Activated CD4-positive, CD25-positive, alpha-beta regulatory T cell treated with anti-CD3 and anti-CD28 coated beads, Interleukin-2, amount 50 U/mL, for 24 hours (primary cell): ENCODE measurements around the gene THADA.

Experiments
- ATAC-seq, 2 donors: fragments of 150-1000 bp; cut with Tn5 transposase; one replicate each; pipeline ENCODE4 v1.10.0; 2021; ENCODE audit warnings: mild to moderate bottlenecking in 1 of 2, moderate library complexity in 1 of 2

The THADA gene

DNA sequence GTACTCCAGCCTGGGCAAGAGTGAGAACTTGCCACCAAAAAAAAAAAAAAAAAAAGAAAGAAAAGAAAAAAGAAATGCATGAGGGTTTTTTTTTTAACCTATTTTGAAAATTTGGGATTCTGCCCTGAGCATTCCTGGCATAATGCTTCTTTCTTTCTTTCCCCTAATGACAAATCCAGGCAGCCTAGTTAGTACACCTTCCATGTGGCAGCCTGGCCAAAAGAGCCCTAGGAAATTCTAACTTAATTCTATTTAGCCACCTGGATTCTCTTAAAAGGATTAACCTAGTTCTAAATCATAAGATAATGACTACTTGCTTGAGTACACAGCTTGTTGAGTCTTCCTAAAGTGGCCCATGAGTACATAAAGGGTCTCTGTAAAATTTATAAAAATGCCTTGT, 160.1 kb downstream of the THADA start:
- ATAC-seq: no peak

DNA sequence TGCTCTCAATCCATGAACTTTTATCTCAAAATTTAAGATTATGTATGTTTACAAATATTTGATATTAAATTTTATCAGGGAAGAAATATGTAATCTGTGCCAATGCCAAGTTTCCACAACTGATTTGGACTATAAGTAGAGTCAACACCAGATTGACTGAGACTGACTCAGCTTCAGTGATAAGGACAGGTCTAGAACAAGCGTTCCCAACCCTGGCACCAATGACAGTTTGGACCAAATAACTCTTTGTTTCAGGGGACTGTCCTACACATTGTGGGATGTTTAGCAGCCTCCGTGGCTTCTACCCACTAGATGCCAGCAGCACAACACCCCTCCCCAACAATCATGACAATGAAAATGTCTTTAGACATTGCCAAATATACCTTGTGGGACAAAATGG, 165.3 kb downstream of the THADA start:
- ATAC-seq: no peak

DNA sequence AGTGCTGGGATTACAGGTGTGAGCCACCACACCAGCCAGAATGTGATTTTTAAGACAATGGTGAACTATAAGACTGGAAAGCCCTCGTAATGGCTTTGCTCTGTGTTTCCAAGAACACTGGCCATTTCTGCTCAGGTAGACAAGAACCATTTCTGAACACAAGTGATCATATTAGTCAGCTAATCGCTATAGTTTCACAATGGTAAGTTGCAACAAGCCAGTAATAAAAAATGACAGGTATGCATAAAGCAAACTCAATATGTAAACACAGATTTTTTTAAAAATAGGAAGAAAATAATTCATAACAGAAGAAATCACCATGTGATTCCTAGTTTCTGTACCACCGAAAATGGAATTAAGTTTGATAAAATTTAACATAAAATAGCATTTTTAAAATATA, 166.5 kb downstream of the THADA start:
- no peak for ATAC-seq

DNA sequence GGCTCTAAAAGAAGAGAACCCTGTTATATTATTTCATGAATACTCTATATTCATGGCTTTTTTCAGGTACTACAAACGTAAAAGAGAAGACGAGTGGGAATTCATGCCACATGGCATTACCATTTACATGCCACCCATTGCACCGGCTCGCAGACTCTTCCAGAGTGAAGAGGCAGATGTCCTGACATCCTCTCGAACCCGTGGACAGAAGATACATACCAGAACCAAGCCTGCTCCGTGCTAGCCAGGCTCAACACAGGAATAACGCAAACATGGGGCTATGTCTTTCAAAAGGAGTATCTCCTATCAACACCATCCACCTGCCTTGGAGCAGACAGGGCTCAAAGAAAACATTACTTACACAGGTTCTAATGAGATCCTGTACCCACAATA, 168.8 kb downstream of the THADA start:
- no peak for ATAC-seq

- peak; percentile 97 for ATAC-seq
Measured at GRCh38 chr2:43426305-43427031, 169.4 kb downstream of the THADA start.

GRCh38 chr2:43425659-43426058, 170.2 kb downstream of the THADA start:
- ATAC-seq: no peak

DNA sequence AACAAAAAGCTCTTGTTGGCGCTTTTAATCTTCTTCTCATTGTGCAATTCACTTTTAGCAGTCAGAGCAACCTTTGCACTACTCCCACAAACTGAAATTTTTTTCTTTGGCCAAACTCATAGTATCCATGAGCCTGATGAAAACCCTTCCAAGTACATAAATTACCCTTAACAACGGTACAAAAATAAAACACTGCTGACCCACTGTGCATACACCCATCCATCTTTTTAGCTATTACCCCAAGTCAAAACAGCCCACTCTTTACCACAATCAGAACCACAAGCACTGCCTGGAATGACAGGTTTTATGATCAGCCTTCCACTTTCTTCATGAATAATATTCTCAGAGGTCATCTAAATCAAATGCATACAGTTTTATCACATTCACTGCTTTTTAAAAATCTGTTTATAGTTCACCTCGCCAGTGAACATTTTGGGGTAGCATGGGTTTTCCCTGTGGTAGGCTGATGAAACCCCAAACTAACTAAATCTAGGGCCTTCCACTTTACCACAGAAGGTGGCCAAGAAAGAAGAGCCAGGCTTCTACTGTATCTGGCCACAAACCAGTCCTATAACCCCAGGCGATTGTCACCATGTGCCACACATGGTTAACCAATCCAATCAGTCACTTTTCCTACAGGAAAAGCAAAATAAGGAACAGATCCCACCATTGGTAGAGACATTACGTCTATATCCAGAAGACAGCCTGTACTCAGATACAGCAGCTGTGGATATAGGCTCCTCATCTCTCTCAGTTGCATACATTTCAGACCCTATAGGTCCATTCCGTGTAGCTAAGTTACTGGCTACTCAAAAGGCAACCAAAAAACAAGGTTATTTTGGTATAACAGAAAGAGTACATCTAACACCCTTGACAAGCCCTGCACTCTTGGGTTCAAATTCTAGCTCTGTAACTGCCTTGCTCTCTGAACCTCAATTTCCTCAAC, 171.3 kb downstream of the THADA start:
- ATAC-seq: no peak

DNA sequence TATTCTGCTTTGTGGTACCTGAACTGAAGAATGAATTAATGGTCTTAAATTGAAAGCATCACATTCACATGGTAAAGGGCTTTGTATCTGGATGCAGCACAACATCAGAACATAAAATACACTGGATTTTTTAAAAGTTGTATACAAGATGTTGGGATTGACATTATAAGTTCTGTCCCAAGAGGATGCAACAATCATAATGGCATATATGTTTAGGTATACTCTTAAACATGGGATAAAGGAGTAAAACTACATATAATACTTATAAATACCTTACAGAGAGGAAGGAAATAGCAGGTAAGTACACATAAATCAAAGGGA, 171.9 kb downstream of the THADA start:
- ATAC-seq: no peak

DNA sequence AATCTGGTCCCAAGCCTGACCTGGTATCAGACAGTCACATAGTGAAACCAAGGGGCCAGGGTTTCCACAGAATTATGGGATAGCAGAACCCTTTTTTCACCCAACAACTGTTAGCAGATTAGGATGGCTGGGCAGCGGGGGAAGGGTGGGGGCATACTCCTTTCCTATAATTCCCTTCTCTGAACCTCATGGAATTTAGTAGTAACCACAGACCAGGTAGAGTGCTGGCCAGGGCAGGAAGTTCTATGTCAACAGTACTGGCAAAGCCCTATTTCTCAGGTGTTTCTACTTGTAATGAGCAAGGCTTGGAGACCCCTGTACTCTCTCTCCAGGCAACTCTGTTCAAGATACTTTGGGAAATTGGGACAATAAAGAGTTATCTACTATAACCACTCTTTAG, 174.6 kb downstream of the THADA start:
- no peak for ATAC-seq

DNA sequence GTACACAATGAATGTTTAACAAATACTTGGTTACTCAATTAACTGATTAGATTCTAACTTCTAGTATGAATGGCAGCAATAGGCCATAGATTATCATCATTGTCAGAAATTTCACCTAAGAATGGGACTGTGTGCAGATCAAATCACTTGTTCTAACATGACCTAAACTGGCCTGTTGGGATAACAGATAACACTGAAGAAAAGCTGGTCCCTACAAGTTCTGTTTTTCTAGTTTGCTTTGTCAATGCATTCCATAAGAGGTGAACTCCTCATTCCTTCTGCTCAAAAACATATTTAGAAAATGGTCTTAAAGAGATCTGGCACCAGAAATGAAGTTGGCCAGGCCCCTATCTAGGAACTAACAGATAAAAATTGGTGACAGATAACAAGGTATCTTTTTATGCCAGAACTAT, 175.4 kb downstream of the THADA start:
- no peak for ATAC-seq

GRCh38 chr2:43419876-43420275, 176.0 kb downstream of the THADA start:
- no peak for ATAC-seq

DNA sequence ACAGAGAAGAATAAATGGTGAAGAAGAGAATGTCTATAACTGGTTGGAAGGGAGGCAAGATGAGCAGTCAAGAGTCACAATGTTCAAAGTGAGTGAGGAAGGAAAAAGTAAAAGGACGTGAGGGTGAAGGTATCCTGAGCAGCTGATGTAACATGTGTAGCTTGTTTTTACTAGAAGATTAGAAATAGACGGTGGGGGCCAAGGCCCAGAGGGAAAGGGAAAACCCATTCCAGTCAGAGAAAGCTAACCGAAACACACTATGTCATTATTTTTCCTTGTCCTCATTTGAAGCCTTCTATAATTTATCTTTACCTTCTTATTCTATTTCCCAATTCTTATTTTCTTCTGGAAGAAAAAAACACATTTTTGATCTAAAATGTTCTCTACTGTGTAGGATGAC, 176.6 kb downstream of the THADA start:
- ATAC-seq: no peak

GRCh38 chr2:43418680-43419079, 177.2 kb downstream of the THADA start:
- ATAC-seq: no peak

- no peak for ATAC-seq
Measured at GRCh38 chr2:43417300-43417699, 178.5 kb downstream of the THADA start.

- no peak for ATAC-seq
Measured at GRCh38 chr2:43415592-43415991, 180.2 kb downstream of the THADA start.

DNA sequence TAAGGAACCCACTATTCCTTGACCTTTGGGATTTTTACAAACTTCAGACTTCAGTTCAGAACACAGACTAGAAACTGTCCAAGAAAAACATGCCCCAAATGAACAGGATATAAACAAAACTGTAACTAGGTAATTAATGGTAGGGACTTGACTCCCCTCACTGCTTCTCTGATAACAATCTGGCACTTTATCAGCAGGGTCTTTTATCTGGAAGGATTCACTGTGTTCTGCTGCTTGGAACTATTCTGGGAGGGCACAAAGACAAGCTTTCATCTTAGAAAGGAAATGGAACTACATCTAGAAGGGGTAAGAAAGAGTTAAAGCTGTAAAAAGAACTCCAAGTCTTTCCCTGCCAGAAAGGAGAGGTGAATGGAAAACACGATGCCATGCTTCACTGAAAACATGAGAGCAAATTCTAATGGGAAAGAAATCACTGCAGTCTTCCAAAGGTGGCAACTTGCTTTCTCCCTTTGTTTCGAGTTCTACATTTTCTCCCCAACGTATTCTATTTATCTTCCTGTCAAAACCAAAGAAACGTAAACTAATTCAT, 181.2 kb downstream of the THADA start:
- ATAC-seq: no peak

- no peak for ATAC-seq
Measured at GRCh38 chr2:43414033-43414432, 181.8 kb downstream of the THADA start.

DNA sequence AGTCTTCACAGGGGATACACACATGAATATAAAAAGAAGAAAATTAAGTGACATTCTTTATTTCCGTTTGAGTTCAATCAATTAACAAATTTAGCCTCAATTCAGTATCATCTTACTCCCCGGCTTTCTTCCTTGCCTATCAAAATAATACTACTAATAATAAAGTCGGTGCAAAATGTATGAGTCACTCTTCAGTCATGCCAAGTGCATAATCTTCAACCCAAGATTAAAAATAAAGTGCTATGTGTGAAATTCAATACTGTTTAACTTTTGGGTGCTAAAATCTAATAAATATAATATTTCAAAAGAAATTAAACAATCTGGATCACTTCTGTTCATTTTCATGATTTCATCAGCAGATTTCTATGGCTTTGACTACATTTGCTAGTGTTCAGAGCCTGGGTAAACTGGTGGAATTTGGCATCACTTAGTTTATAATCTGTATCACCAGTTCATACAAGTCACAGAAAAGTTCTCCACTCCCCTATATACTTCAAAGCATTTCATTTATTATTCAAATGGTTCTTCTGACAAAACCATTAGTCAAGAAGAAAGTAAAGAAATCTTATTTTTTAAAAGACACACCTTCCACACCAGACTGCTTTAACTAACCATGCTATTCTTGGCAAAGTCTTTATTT, 183.6 kb downstream of the THADA start:
- ATAC-seq: no peak

- no peak for ATAC-seq
Measured at GRCh38 chr2:43410055-43410604, 185.7 kb downstream of the THADA start.

DNA sequence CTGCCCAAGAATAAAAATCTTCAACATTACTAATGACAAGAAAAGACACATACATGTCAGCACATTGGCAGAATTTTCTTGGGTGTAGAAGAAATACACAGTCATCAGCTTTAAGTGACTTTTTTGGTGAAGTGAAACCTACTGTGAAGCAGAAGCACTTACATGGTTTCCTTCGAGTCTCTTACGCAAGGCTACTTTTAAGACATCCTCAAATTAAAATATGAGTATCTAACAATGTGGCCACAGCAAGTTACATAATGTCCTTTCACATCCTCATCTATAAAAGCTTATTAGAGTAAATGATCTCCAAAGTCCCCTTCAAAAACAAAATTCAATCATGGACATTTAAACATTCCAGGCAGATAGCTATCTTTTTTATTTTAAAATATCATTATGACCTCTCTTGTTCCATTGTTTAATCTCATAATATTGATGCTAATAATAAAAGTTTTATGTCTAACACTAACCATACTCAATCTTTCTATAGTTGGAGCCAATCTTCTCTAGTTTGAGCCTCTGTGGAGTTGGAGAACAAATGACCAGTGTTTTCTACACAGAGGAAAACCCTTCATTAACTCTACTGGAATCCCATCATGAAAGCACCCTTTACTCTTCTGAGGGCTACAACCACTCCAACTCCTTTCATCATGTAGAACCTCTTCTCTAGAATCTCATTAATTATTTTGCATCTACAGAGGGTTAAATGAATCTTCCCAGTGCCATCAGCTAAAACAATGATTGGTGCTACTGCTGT, 187.3 kb downstream of the THADA start:
- peak in 1 of 2 donors; percentile 41 for ATAC-seq

GRCh38 chr2:43407935-43408334, 187.9 kb downstream of the THADA start:
- ATAC-seq: no peak

- ATAC-seq: no peak
Measured at GRCh38 chr2:43406651-43407279, 189.1 kb downstream of the THADA start.
